PFSK-1 (cell line): ENCODE measurements around the gene C7orf25.

Source experiments
- POLR2AphosphoS5 ChIP-seq: IDR thresholded peaks from 2 replicates; pipeline ENCODE4 v1.6.1; 2012; ENCODE audit warnings: low read depth, mild to moderate bottlenecking, control low read depth, low read length, moderate library complexity
- REST ChIP-seq, 2 experiments: IDR thresholded peaks; 2 replicates each; pipeline versions ENCODE4 v1.6.1 to v1.8.0; 2011 to 2012; ENCODE audit warnings: low read depth in 2 of 2, low read length in 2 of 2, control low read depth in 1 of 2, inconsistent platforms in 1 of 2, mild to moderate bottlenecking in 1 of 2, moderate library complexity in 1 of 2; ENCODE audit not compliant: insufficient read depth in 1 of 2
- SIN3A ChIP-seq: IDR thresholded peaks from 2 replicates; pipeline ENCODE4 v1.6.1; 2012; ENCODE audit warnings: mild to moderate bottlenecking, low read length, moderate library complexity, borderline replicate concordance; ENCODE audit not compliant: insufficient read depth

- TF ChIP-seq REST (IDR thresholded peaks at IDR 0.05; ENCODE audit: insufficient read depth in 1 of 2, low read depth in 2 of 2, low read length in 2 of 2) (no peak), SIN3A (no peak), POLR2AphosphoS5 (no peak)
These were observed 11.0 kb downstream of the C7orf25 start for GRCh38 chr7:42900842-42901241.
